ENCODE results near the gene MATCAP1.

DNA sequence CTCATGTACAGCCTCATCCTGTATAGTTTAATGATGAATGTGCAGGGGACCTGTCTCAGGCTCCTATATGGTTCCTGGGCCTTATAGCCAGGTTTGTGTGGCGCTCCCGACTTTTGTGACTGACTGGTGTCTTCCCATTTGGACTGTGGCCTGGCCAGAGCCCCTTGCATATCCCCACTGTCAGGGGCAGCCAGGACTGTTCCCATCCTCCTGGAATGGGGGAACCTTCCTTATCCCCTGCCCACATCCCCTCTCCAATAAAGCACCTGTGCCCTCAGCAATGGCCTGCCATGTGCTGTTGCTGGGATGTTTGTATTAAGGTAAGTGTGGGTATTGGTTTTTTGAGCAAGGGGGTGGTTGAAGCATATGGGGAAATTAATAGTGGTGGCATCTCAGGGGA, 35.5 kb downstream of the MATCAP1 start:
- TF ChIP-seq, protein P1, sequence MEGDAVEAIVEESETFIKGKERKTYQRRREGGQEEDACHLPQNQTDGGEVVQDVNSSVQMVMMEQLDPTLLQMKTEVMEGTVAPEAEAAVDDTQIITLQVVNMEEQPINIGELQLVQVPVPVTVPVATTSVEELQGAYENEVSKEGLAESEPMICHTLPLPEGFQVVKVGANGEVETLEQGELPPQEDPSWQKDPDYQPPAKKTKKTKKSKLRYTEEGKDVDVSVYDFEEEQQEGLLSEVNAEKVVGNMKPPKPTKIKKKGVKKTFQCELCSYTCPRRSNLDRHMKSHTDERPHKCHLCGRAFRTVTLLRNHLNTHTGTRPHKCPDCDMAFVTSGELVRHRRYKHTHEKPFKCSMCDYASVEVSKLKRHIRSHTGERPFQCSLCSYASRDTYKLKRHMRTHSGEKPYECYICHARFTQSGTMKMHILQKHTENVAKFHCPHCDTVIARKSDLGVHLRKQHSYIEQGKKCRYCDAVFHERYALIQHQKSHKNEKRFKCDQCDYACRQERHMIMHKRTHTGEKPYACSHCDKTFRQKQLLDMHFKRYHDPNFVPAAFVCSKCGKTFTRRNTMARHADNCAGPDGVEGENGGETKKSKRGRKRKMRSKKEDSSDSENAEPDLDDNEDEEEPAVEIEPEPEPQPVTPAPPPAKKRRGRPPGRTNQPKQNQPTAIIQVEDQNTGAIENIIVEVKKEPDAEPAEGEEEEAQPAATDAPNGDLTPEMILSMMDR (IDR thresholded peaks at IDR 0.05; ENCODE audit: low read depth, low read length, missing input control): no peak
- TF ChIP-seq GABPA (IDR thresholded peaks at IDR 0.05 in 1 of 2, conservative IDR thresholded peaks at IDR 0.05 in 1 of 2) (no peak), NR2F2 (IDR thresholded peaks at IDR 0.05) (no peak), RAD21 (IDR thresholded peaks at IDR 0.05) (no peak), TAF1 (conservative IDR thresholded peaks at IDR 0.05) (no peak)
- TF ChIP-seq, protein P2, sequence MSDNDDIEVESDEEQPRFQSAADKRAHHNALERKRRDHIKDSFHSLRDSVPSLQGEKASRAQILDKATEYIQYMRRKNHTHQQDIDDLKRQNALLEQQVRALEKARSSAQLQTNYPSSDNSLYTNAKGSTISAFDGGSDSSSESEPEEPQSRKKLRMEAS (IDR thresholded peaks at IDR 0.05): no peak
- TF ChIP-seq, protein P3, sequence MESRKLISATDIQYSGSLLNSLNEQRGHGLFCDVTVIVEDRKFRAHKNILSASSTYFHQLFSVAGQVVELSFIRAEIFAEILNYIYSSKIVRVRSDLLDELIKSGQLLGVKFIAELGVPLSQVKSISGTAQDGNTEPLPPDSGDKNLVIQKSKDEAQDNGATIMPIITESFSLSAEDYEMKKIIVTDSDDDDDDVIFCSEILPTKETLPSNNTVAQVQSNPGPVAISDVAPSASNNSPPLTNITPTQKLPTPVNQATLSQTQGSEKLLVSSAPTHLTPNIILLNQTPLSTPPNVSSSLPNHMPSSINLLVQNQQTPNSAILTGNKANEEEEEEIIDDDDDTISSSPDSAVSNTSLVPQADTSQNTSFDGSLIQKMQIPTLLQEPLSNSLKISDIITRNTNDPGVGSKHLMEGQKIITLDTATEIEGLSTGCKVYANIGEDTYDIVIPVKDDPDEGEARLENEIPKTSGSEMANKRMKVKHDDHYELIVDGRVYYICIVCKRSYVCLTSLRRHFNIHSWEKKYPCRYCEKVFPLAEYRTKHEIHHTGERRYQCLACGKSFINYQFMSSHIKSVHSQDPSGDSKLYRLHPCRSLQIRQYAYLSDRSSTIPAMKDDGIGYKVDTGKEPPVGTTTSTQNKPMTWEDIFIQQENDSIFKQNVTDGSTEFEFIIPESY (IDR thresholded peaks at IDR 0.05): no peak

Data from liver (tissue), 3 donors.